SW 1271 (cell line): Measurements from ENCODE around the gene PRXL2B.
"Not testable (repeated sequence)": the region's sequence is repeated elsewhere in the genome, so short reads cannot be mapped to it uniquely, and the experiment has no call there.

Source experiments
- DNase-seq, 2 experiments: peaks; one replicate each; lab custom pipeline; 2025; lab: John Stamatoyannopoulos, UW

Gene PRXL2B

DNA sequence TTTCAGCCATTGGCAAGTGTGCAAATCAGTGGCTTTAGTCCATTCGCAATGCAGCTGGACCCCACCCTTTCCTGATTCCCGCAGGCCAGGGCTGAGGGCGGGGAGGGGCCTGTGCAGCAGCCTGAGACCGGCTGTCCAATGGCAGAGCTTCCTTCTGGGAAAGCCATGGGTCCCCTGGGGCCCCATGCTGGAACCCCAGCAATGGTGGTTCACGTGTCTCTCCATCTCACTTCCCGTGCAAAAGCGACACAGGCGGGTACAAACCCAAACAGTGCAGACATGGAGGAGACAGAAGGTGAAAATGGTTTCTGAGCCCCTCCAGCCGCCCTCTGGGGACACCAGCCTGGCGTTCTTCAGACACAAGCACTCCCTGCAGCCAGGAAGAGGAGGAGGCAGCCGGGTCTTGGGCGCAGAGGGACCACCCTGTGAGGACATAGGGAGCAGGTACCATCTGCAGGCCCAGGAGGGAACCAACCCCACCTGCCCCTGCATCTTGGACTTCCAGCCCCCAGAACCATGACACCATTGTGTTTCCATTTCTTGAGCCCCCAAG lies 36.2 kb upstream of the PRXL2B start:
- not testable (repeated sequence) for DNase-seq

DNA sequence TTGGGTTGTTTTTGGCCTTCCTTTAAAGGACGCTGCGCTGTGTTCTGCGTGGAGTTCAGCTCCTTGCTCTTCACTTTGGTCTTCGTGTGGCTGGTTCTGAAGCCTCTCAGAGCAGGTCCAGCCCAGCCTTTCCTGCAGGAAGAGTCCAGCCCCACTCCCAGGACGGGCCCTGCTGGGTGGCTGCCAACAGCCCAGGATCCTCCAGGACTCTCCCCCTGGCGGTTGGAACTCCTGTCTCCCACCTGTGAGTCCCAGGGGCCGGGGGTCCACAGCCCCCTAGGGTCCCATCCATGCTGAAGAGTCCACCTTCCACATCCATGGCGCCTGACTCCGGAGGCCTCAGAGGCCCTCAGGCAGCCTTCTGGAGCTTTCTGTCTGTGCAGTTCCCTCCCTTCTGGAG lies 35.0 kb upstream of the PRXL2B start:
- not testable (repeated sequence) for DNase-seq

DNA sequence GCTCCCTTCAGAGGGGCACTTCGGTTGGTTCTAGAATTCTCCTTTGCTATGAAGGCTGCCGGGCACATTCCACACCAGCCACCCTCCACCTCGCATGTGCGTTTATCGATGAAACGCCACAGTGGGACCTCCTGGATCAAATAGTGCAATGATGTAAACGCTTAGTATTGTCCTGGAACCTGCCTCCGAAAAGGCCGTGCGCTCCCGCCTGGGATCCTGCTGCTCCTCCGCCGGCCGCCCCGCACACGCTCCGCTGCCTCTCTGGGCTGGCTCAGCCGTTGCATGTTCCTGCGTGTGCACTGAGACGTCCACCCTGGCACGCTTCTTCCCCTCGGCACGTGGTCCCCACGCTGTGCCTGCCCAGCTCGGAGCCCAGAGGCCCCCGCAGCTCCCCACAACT lies 34.4 kb upstream of the PRXL2B start:
- no peak for DNase-seq

DNA sequence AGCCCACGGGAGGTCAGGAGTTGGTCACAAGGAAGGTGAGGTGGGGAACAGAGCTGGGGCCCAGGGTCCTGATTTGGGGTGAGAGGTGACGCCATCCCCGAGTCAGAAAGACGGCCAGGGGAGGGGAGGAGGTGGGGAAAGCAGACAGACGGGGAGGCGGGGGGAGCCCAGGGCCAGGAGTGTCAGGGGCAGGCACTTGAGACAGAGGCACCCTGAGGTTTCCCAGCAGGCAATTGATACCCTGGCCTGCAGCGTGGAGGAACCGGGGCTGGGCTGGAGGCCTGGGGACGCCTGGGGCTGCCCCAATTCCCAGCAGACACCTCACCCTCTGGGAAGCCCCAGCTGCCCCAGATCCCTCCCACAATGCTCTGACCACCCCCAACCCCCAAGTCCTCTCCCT lies 33.5 kb upstream of the PRXL2B start:
- DNase-seq = not testable (repeated sequence)

DNA sequence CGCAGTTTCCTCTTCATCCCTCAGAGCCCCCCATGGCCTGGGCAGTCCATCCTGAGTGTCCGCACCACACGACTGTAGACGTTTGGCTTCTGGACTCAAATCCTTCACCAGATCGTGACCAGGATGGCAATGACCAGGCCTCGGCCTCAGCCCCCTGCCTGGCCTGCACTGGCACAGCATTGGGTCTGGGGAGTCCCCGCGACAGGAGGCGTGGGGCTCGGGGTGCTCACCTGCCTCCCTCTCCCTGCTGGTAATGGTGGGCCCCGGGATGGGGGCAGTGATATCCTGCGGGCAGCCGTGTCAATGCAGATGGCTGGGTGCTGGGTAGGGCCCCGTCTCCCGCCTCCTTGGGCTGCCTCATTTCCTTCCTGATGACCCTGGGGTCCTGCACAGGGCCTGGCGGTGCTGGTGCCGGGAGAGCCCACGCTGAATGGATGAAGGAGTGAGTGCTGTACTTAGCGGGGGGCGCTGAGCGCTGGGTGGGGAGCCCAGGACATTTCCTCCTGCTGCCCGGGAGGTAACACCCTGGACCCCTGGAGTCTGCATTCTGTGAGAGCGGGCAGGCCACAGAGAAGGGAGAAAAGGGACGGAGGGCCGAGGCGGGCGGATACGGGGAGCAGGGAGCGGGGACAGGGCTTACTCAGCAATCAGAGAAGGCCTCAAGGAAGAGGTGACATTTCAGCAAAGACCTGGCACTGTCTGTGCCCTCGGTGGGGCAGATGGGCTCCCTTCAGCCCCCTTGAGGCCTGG lies 32.5 kb upstream of the PRXL2B start:
- DNase-seq = no peak

DNA sequence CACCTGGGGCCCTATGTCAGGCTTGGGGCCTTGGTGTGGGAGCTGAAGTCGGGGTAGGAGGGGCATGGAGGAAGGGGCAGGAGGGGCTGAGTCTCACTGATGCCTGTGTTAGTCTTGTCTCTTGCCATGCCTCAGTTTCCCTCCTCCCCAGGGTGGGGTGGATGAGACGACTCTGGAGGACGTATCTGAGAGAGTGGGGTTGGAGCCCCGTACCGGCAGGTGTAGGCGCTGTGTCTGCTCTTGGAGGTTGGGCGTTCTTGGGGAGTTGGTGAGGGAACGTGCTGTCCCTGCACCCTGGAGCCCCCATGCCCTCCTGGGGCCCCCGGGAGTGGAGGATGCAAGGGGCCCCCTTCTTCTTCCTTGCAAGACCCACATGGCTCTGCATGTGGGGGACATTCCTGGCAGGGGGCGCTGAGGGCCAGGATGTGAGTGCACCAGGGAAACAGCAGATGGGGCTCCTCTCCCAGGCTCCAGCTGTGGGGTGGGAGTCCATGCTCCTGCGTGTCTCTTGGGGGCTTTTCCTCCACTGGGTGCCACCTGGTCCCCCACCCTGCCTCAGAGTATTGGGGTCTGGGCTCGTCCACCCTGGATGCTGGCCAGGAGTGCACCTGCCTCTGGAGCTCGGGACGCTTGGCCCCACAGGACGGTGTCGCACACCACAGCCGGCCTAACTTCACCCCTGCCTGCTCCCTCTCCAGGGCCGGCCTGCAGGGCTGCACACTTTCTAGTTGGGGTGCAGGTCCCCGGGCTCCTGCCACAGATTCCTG lies 31.8 kb upstream of the PRXL2B start:
- DNase-seq = no peak

DNA sequence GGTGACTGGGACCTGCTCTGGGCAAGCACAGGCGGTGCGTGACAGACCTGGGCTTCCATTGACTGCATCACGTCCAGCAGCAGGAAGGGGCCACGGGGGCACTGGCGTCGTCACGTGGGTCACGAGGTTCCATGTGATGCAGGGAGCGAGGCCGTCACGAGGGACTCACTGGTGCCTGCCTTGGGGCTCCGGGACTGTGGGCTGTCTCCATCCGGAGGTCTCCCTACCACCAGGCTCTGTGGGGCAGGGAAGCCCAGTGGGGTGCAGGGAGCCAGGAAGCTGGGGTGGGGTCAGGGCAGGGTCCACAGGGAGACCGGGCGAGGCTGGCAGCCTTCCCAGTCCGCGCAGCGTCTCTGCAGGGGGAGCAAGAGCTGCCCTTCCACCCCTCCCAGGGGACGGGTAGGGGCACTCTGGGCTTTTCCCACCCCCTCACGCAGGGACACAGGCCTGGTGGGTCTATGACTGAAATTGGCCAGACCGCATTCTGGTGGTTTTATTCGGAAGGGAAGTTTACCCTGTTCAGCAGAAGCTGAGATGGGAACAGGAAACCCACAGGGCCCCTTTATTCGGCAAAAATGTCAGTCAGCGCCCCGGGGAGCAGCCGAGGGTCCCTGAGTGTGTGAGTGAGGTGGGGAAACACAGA lies 30.8 kb upstream of the PRXL2B start:
- DNase-seq = no peak

DNA sequence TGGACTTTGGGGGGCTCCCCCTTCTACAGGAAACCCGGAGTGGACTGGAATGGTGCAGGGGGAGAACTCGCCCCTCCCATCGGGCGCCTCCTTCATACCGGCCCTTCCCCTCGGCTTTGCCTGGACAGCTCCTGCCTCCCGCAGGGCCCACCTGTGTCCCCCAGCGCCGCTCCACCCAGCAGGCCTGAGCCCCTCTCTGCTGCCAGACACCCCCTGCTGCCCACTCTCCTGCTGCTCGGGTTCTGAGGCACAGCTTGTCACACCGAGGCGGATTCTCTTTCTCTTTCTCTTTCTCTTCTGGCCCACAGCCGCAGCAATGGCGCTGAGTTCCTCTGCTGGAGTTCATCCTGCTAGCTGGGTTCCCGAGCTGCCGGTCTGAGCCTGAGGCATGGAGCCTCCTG lies 30.3 kb upstream of the PRXL2B start, which contains the start of gene TNFRSF14:
Gene TNFRSF14 (plus strand): TSS at position 95 of the 401 bp plus-strand sequence. CDS start 294 bp downstream, at position 389.
- DNase-seq = peak in 1 of 2 experiments; percentile 39

DNA sequence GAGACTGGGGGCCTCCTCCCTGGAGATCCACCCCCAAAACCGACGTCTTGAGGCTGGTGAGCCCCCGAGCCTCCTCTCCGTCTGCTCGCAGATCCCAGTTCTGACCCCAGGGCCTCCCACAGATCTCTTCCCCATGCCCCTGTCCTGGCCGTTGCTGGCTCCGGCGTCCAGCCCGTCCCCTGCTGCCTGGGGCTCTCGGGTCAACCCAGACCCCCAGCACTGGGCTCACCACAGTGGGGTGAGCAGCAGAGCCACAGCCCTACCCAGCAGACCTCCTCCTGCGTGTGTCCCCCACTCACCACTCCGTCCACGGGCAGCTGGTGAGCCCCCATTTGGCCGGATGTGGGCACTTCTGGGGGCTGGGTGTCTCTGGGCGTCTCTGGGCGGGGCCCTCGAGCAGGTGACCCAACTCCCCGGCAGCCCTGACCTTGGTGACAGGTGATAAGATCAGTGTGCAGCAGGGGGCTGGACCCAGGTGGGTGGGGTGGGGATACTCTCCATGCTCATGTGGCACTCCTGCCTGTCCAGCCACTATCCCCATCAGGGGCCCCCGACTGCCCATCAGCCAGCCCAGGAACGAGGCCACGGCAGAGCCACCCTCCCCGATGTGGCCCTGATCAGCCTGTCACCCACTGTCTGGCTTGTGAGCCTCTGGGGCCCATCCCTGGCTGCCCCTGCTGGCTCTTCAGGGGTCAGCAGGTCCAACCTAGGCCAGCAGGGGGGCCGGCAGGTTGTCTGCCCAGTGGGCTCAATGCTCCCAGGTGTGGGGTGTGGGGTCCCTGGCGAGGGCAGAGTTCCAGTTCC lies 29.7 kb upstream of the PRXL2B start:
- DNase-seq = no peak

DNA sequence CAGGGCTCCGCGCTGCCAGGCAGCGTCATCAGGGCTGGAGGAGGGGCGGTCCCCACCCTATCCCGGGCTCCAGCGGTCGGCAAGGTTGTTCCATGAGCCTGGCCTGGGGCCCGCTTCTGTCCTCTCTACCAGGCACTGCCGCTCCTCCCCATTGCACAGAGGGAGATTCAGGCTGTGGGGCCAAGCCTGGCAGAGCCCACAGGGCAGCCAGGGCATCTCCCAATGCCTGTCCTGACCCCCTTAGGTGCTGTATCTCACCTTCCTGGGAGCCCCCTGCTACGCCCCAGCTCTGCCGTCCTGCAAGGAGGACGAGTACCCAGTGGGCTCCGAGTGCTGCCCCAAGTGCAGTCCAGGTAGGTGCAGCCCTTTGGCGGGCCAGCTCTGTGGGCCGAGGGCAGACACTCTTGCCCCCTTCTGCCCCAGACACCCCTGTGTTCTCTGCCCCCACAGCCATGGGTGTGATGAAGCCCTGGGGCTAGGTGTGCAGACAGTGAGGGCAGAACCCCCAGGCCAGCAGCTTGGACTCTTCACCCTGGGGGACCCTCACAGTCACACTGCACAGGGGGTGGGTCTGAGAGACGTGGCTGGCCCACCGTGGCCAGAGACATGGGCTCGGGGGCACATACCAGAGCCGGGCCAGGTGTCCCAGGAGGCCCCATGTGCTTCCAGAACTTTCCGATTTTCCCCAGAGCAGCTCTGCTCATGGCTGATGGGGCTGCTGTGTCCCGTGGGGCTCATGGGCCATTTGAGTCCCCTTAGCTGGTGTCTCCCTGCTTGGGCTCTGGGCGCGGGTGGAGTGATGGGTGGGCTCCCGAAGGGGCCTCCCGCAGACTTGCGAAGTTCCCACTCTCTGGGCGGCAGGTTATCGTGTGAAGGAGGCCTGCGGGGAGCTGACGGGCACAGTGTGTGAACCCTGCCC lies 28.8 kb upstream of the PRXL2B start:
- DNase-seq = no peak

DNA sequence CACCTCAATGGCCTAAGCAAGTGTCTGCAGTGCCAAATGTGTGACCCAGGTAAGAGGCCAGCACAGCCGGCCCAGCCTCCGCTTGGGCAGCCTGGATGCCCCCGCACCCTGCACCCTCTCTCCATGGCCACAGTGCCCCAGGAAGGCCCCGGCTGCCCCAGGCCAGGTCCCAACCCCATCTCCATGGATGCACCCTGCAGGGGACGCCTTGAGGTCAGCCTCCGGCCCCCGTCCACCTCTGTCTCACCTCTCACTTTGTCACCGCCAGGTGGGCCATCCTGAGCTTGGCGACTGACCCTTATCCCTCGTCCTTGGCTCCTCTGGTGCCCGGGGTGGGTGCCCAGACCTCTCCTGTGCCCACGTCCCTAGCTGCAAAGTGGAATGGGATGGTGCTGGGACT lies 28.2 kb upstream of the PRXL2B start:
- no peak for DNase-seq

DNA sequence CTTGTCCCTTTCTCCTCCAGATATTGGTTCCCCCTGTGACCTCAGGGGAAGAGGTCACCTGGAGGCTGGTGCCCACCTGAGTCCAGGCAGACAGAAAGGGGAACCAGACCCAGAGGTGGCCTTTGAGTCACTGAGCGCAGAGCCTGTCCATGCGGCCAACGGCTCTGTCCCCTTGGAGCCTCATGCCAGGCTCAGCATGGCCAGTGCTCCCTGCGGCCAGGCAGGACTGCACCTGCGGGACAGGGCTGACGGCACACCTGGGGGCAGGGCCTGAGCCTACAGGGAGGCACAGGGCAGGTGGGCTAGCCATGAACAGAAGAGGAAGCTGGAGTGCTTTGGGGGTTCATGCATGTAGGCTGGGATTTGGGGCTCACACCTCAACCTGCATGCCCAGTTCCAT lies 27.7 kb upstream of the PRXL2B start:
- DNase-seq = no peak

DNA sequence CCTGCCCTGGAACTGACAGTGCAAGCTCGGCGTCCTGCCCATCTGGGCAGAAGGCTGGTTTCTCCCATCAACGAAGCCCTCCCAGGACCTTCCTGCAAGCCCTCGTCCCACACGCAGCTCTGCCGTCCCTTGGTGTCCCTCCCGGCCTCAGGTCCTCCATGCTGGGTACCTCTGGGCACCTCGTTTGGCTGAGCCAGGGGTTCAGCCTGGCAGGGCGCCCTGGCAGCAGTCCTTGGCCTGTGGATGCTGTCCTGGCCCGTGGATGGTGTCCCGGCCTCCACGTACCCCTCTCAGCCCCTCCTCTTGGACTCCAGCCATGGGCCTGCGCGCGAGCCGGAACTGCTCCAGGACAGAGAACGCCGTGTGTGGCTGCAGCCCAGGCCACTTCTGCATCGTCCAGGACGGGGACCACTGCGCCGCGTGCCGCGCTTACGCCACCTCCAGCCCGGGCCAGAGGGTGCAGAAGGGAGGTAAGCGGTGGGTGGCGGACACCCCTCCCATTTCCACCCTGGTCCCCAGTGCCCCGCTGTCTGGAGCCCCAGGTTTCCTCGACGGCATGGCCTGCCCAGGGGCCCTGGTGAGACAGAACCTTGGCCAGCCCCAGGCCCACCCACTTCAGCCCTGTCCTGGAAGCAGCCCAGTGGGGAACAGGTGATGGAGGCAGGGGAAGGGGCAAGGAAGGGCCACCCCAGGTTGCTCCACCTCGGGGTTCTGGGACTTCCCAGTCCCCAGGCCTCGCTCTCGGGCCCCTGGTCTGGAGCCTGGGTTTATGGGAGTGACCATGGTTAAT lies 26.9 kb upstream of the PRXL2B start:
- DNase-seq = no peak

DNA sequence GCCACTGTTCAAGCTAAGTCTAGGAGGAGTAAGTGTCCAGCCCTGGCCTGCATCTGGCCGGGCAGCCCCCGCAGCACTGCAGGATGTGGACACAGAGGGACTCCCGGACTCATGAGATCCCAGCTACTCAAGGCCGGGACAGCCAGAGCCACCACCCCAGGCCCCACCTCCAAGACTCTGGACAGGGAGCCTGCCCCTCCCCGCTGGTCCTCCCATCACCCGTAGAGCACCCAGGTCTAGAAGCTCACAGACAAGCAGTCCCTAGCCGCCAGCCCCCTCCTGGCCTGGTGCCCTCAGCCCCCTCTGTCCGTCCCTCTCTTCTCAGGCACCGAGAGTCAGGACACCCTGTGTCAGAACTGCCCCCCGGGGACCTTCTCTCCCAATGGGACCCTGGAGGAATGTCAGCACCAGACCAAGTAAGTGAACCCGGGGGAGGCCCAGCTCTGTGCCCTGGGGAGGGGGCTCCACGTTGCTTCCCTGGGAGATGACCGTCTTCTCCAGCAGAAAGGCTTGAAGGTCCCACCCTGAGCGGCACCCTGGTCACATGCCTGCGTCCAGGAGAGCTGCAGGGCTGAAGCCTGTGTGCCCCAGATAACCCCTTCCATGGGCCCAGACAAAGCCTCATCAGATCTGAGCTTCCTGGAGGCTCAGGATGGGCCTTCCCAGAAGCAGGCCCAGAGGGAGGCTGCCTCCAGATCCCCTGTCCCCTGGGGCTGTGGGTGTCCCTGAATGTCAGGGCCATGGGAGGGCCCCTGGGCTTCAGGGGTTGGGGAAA lies 26.1 kb upstream of the PRXL2B start:
- DNase-seq = no peak

DNA sequence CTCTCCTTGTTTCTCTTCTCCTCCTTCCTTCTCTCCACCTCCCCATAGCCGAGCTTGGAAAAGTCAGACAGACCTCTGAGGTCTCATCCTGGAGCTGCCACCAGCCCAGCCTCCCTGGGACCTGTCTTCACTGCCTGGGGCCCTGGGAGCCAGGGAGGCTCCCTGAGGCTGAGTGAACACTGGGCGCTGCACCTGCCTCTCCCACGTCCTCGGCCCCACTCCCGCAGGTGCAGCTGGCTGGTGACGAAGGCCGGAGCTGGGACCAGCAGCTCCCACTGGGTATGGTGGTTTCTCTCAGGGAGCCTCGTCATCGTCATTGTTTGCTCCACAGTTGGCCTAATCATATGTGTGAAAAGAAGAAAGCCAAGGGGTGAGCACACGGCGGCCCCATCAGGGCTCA lies 25.1 kb upstream of the PRXL2B start:
- DNase-seq = no peak

DNA sequence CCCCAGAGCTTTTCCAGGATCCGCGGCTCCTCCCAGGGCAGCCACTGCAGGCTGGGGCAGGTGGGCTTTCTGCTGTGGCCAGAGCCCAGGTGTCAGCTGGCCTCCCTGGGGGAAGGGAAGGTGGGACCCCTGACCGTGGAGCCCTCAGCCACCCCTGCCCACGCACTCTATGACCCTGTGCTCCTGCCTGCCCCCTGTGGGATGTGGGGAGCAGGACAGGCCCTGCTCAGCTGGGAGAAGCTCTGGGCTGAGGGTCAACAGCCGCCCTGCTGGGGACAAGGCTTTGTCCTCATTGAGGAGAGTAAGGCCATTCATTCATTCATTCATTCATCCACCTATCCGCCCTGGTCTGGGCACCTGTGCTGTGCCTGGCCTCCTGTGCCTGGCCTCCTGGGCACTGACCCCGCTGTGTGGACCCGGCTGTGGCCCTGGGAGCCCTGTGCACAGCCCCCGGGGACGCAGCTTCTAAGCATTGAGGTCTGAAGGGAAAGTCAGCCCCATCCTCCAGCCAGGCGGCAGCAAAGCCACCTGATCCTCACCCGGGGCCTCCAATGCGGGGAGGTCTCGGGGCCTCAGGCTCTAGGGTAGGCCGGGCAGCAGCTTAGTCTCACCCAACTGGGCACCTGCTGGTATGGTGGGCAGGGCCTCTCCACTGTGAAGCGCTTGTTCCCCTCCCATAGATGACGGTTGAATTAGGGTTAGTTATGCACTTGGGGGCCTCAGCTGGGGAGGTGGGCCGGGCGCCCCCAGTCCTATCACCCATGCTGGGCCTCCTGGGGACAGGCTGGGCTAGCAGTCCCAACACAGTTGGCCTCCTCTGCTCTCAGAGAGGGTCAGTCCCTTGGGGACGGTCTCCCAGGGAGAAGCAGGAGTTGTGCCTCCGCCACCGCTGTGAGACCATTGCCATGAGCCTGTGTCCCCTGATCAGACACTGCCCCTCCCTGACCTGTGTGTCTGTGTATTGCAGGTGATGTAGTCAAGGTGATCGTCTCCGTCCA lies 24.4 kb upstream of the PRXL2B start:
- no peak for DNase-seq

DNA sequence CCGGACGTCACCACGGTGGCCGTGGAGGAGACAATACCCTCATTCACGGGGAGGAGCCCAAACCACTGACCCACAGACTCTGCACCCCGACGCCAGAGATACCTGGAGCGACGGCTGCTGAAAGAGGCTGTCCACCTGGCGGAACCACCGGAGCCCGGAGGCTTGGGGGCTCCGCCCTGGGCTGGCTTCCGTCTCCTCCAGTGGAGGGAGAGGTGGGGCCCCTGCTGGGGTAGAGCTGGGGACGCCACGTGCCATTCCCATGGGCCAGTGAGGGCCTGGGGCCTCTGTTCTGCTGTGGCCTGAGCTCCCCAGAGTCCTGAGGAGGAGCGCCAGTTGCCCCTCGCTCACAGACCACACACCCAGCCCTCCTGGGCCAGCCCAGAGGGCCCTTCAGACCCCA lies 23.4 kb upstream of the PRXL2B start:
- DNase-seq = no peak
